ENCODE measurements around the gene GFPT1.

The GFPT1 gene

GRCh38 chr2:69389271-69389670 is 2.2 kb upstream of the GFPT1 start:
- H3K9ac ChIP-seq (ENCODE audit: insufficient read length), result no peak overlapping the region
- no peaks in the 10 kb centered on the region; the same call in 1 of the 2 replicates for H3K36me3 ChIP-seq (ENCODE audit: insufficient read depth, low read length)
- no peak overlapping the region for H3K4me3 ChIP-seq
- no peak for DNase-seq (ENCODE audit: low read depth, low spot score)
- H3K9me3 ChIP-seq (ENCODE audit: low read depth, low read length), result no peaks in the 10 kb centered on the region
- no peak overlapping the region for H3K27ac ChIP-seq
- TF ChIP-seq POLR2AphosphoS5 (IDR thresholded peaks at IDR 0.05; ENCODE audit: borderline replicate concordance, low read depth, low read length), result no peak
- no peak for TF ChIP-seq FOXP2 (optimal IDR thresholded peaks at IDR 0.05; ENCODE audit: control extremely low read depth, extremely low read length, insufficient read depth)
- no peak for TF ChIP-seq EZH2 (IDR thresholded peaks at IDR 0.05)

DNA sequence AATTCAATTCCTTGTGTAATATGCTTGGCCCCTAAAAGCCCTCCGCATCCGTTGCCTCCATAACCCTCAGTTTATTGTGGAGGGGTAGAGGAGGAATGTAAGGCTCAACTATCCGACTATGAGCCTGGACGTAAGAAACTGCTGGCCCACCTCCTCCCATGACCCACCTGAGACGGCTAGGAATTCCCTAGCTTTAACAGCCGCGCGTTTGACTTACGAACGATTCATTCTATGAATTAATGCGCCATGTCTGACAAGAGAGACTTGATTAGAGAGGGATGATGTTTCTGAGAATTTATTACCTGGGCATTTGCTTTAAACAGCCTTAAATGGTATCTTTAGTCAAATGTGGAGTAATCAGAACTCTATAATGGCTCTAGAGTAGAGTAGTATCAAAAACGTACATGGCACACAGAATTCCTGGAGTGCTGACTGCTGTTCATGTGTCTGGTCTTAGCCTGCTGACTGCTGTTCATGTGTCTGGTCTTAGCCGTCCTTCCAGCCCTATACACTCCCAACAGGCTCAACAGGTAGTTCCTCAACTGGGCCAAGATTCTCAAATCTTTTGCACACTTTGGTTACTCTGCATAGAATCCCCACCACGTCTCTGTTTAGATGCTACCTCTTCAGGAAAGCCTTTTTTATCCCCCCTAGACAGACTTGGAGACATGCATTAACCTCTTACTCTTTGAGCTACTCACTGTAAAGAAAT is 899 bp upstream of the GFPT1 start:
- no peak for TF ChIP-seq FOXP2 (optimal IDR thresholded peaks at IDR 0.05; ENCODE audit: control extremely low read depth, extremely low read length, insufficient read depth)
- no peak for TF ChIP-seq POLR2AphosphoS5 (IDR thresholded peaks at IDR 0.05; ENCODE audit: borderline replicate concordance, low read depth, low read length)
- no peak for TF ChIP-seq EZH2 (IDR thresholded peaks at IDR 0.05)
- no peaks in the 10 kb centered on the region for H3K36me3 ChIP-seq (ENCODE audit: insufficient read depth, low read length)
- H3K9me3 ChIP-seq (ENCODE audit: low read depth, low read length), result no peaks in the 10 kb centered on the region
- no peak overlapping the region for H3K27ac ChIP-seq
- peak overlapping the region; percentile 87 for H3K4me3 ChIP-seq
- peak overlapping the region; percentile 77 for H3K9ac ChIP-seq (ENCODE audit: insufficient read length)
- DNase-seq (ENCODE audit: low read depth, low spot score), result no peak

DNA sequence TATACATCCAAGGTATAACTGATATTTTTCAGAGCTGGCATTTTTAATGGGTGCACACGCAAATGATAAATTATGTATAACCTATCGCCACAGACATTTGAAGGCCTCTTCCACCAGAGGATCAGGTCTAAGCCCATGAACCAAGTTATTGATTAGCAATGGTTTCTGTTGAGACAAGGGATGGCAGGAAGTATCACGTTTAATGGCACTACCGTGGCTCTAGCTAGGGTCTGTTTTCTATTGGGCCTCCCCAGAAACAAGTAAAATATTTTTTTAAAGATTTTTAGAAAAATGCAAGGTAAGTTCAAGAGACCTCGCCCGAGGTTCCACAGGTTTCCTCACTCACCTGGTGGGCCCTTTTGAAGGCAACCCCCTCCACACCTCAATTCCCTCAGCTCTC is 667 bp downstream of the GFPT1 start:
- TF ChIP-seq FOXP2 (optimal IDR thresholded peaks at IDR 0.05; ENCODE audit: control extremely low read depth, extremely low read length, insufficient read depth) (no peak), EZH2 (IDR thresholded peaks at IDR 0.05) (no peak), POLR2AphosphoS5 (IDR thresholded peaks at IDR 0.05; ENCODE audit: borderline replicate concordance, low read depth, low read length) (no peak)
- no peaks in the 10 kb centered on the region for H3K36me3 ChIP-seq (ENCODE audit: insufficient read depth, low read length)
- no peaks in the 10 kb centered on the region for H3K9me3 ChIP-seq (ENCODE audit: low read depth, low read length)
- H3K9ac ChIP-seq (ENCODE audit: insufficient read length), result peak overlapping the region; percentile 71
- DNase-seq (ENCODE audit: low read depth, low spot score), result no peak
- H3K27ac ChIP-seq, result no peak overlapping the region
- H3K4me3 ChIP-seq, result peak overlapping the region; percentile 87

DNA sequence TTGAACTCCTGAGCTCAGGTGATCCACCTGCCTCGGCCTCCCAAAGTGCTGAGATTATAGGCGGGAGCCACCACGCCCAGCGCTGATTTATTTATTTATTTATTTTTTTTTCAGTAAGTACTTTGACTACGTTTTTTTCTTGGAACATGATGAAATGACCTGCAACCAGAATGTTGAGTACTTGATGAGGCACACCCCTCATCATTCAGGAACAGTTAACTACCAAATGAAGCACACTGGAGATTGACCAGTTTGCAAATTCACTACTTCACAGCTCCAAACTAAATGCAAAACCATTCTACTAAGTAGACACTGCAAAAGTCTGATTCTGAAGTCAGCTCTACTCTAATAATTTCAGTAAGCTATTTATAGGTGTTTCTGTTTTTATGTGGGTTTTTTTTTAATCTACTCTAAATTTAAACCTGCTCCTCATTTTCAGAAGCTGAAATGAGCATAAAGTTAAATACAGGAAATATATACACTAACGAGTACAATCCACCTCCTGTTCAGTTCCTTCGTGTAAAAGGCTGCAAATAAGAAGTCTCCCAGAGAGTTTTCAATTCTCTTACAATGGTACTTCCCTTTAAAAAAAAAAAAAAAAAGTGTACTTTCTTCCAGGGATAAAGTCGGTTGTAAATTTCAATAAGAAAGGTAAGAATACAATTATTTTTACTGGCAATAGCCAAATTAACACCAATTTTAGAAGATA is 1.4 kb downstream of the GFPT1 start:
- Histone ChIP-seq H3K4me3 (peak overlapping the region; percentile 87), H3K36me3 (ENCODE audit: insufficient read depth, low read length) (no peaks in the 10 kb centered on the region), H3K27ac (peak overlapping the region; percentile 65), H3K9me3 (ENCODE audit: low read depth, low read length) (no peaks in the 10 kb centered on the region), H3K9ac (ENCODE audit: insufficient read length) (peak overlapping the region; percentile 71)
- DNase-seq (ENCODE audit: low read depth, low spot score), result no peak
- TF ChIP-seq EZH2 (IDR thresholded peaks at IDR 0.05), result no peak
- no peak for TF ChIP-seq POLR2AphosphoS5 (IDR thresholded peaks at IDR 0.05; ENCODE audit: borderline replicate concordance, low read depth, low read length)
- TF ChIP-seq FOXP2 (optimal IDR thresholded peaks at IDR 0.05; ENCODE audit: control extremely low read depth, extremely low read length, insufficient read depth), result no peak

DNA sequence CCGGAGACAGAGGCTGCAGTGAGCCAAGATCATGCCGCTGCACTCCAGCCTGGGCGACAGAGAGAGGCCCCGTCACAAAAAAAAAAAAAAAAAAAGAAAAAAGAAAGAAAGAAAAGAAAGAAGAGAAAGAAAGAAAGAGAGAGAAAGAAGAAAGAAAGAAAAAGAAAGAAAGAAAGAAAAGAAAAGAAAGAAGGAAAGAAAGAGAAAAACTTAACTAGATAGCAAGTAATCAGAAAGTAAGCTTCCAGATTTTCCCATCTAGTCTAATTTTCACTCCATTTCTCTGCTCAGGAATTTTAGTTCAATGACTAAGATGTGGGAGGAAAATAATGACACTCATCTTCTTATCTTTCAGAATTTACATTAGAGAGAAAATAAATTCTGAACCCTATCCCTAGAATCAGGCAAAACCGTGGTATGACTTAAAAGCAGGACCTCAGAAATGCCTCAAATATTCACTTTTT is 2.4 kb downstream of the GFPT1 start:
- Histone ChIP-seq H3K36me3 (ENCODE audit: insufficient read depth, low read length) (no peaks in the 10 kb centered on the region), H3K9ac (ENCODE audit: insufficient read length) (no peak overlapping the region), H3K9me3 (ENCODE audit: low read depth, low read length) (no peaks in the 10 kb centered on the region), H3K4me3 (no peak overlapping the region), H3K27ac (no peak overlapping the region)
- no peak for DNase-seq (ENCODE audit: low read depth, low spot score)
- TF ChIP-seq FOXP2 (optimal IDR thresholded peaks at IDR 0.05; ENCODE audit: control extremely low read depth, extremely low read length, insufficient read depth), result no peak
- TF ChIP-seq POLR2AphosphoS5 (IDR thresholded peaks at IDR 0.05; ENCODE audit: borderline replicate concordance, low read depth, low read length), result no peak
- no peak for TF ChIP-seq EZH2 (IDR thresholded peaks at IDR 0.05)

DNA sequence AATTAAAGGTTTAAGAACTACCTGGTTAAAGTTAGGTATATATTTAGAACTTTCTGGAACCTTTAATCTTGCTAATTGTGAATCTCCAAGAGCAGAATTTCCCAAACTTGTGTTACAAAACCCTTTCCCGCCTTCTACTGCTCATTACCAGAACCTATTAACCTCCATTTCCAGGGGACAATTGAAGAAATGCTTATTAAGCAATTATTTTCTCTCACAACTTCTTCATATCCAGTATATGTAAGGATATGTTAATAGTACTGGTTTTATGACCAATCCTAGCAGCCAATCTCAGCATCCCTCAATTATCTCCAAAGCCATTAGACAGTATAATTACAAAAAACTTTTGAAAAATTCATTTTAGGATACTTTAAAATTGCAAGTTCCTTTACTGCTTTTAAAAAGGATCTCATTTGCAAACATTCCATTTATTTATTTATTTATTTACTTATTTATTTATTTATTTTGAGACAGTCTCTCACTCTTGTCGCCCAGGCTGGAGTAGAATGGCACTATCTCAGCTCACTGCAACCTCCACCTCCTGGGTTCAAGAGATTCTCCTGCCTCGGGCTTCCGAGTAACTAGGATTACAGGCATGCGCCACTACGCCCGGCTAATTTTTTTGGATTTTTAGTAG is 3.7 kb downstream of the GFPT1 start:
- H3K27ac ChIP-seq, result no peak overlapping the region
- H3K9ac ChIP-seq (ENCODE audit: insufficient read length), result no peak overlapping the region
- H3K4me3 ChIP-seq, result no peak overlapping the region
- DNase-seq (ENCODE audit: low read depth, low spot score), result no peak
- no peaks in the 10 kb centered on the region for H3K36me3 ChIP-seq (ENCODE audit: insufficient read depth, low read length)
- no peak for TF ChIP-seq FOXP2 (optimal IDR thresholded peaks at IDR 0.05; ENCODE audit: control extremely low read depth, extremely low read length, insufficient read depth)
- no peak for TF ChIP-seq POLR2AphosphoS5 (IDR thresholded peaks at IDR 0.05; ENCODE audit: borderline replicate concordance, low read depth, low read length)
- no peak for TF ChIP-seq EZH2 (IDR thresholded peaks at IDR 0.05)
- H3K9me3 ChIP-seq (ENCODE audit: low read depth, low read length), result no peaks in the 10 kb centered on the region

GRCh38 chr2:69382547-69382946 is 4.5 kb downstream of the GFPT1 start:
- H3K4me3 ChIP-seq, result no peak overlapping the region
- H3K27ac ChIP-seq, result no peak overlapping the region
- H3K9me3 ChIP-seq (ENCODE audit: low read depth, low read length), result no peaks in the 10 kb centered on the region
- H3K9ac ChIP-seq (ENCODE audit: insufficient read length), result no peak overlapping the region
- TF ChIP-seq EZH2 (IDR thresholded peaks at IDR 0.05), result no peak
- TF ChIP-seq FOXP2 (optimal IDR thresholded peaks at IDR 0.05; ENCODE audit: control extremely low read depth, extremely low read length, insufficient read depth), result no peak
- no peak for TF ChIP-seq POLR2AphosphoS5 (IDR thresholded peaks at IDR 0.05; ENCODE audit: borderline replicate concordance, low read depth, low read length)
- no peak for DNase-seq (ENCODE audit: low read depth, low spot score)
- H3K36me3 ChIP-seq (ENCODE audit: insufficient read depth, low read length), result no peaks in the 10 kb centered on the region

GRCh38 chr2:69381337-69381737 is 5.7 kb downstream of the GFPT1 start:
- no peak for DNase-seq (ENCODE audit: low read depth, low spot score)
- TF ChIP-seq POLR2AphosphoS5 (IDR thresholded peaks at IDR 0.05; ENCODE audit: borderline replicate concordance, low read depth, low read length) (no peak), FOXP2 (optimal IDR thresholded peaks at IDR 0.05; ENCODE audit: control extremely low read depth, extremely low read length, insufficient read depth) (no peak), EZH2 (IDR thresholded peaks at IDR 0.05) (no peak)
- no peaks in the 10 kb centered on the region for H3K36me3 ChIP-seq (ENCODE audit: insufficient read depth, low read length)
- no peaks in the 10 kb centered on the region for H3K9me3 ChIP-seq (ENCODE audit: low read depth, low read length)
- no peak overlapping the region for H3K9ac ChIP-seq (ENCODE audit: insufficient read length)
- H3K27ac ChIP-seq, result no peak overlapping the region
- no peak overlapping the region for H3K4me3 ChIP-seq
